Measurements from ENCODE around the gene CIROP. TPM values are rescaled to one million over a fixed set of nuclear protein-coding genes. Genes with fewer than 3 reads are reported as not detected.

CIROP gene
- not detected for total RNA-seq

GRCh38 chr14:23104591-23105347 is at the start of gene CIROP:
Gene CIROP (minus strand): TSS chr14:23104989. CDS start chr14:23104920, 69 bp downstream.
- no peak within 1 kb of the TSS for H3K27ac Mint-ChIP-seq
- no peaks in the 10 kb centered on the region for H3K9me3 Mint-ChIP-seq
- DNase-seq (no peak), ATAC-seq (replicated peaks in 1 of 2) (no peak)
- no peak within 1 kb of the TSS for H3K4me3 Mint-ChIP-seq
- H3K27me3 Mint-ChIP-seq (ENCODE audit: low read depth): no peaks in the 10 kb centered on the region
- H3K36me3 Mint-ChIP-seq (ENCODE audit: insufficient read depth in 2 of 2): no peaks in the 10 kb centered on the region
- H3K4me1 Mint-ChIP-seq (ENCODE audit: low read depth): no peaks in the 10 kb centered on the region

GRCh38 chr14:23153851-23154796 is 49.3 kb upstream of the CIROP start:
- H3K9me3 Mint-ChIP-seq: no peaks in the 10 kb centered on the region
- H3K4me1 Mint-ChIP-seq (ENCODE audit: low read depth): peaks cover 19% of the 10 kb centered on the region
- H3K27ac Mint-ChIP-seq: no peak overlapping the region
- H3K27me3 Mint-ChIP-seq (ENCODE audit: low read depth): peaks cover 10% of the 10 kb centered on the region
- no peak for DNase-seq
- no peaks in the 10 kb centered on the region for H3K36me3 Mint-ChIP-seq (ENCODE audit: insufficient read depth in 2 of 2)
- peak overlapping the region in 1 of 2 donors; percentile 25 for H3K4me3 Mint-ChIP-seq
- peak in 1 of 2 donors; percentile 21 for ATAC-seq (replicated peaks in 1 of 2)

- Mint-ChIP-seq H3K9me3 (no peaks in the 10 kb centered on the region), H3K27ac (no peak overlapping the region), H3K4me1 (ENCODE audit: low read depth) (peaks cover 28% of the 10 kb centered on the region), H3K4me3 (no peak overlapping the region), H3K36me3 (ENCODE audit: insufficient read depth in 2 of 2) (no peaks in the 10 kb centered on the region), H3K27me3 (ENCODE audit: low read depth) (peaks cover 16% of the 10 kb centered on the region)
- ATAC-seq (replicated peaks in 1 of 2) (no peak), DNase-seq (no peak)
Measured at GRCh38 chr14:23151342-23151741, 46.6 kb upstream of the CIROP start.

GRCh38 chr14:23149745-23150144 is 45.0 kb upstream of the CIROP start:
- DNase-seq (no peak), ATAC-seq (replicated peaks in 1 of 2) (no peak)
- Mint-ChIP-seq H3K4me1 (ENCODE audit: low read depth) (peaks cover 29% of the 10 kb centered on the region), H3K4me3 (no peak overlapping the region), H3K27ac (no peak overlapping the region), H3K36me3 (ENCODE audit: insufficient read depth in 2 of 2) (no peaks in the 10 kb centered on the region), H3K27me3 (ENCODE audit: low read depth) (peaks cover 16% of the 10 kb centered on the region), H3K9me3 (no peaks in the 10 kb centered on the region)

- DNase-seq (no peak), ATAC-seq (replicated peaks in 1 of 2) (no peak)
- Mint-ChIP-seq H3K36me3 (ENCODE audit: insufficient read depth in 2 of 2) (no peaks in the 10 kb centered on the region), H3K27me3 (ENCODE audit: low read depth) (peaks cover 16% of the 10 kb centered on the region), H3K4me3 (no peak overlapping the region), H3K4me1 (ENCODE audit: low read depth) (peaks cover 22% of the 10 kb centered on the region), H3K27ac (no peak overlapping the region), H3K9me3 (no peaks in the 10 kb centered on the region)
Measured at GRCh38 chr14:23148591-23149249, 43.9 kb upstream of the CIROP start.

GRCh38 chr14:23147676-23148075 is 42.9 kb upstream of the CIROP start:
- H3K4me1 Mint-ChIP-seq (ENCODE audit: low read depth): peaks cover 16% of the 10 kb centered on the region
- H3K36me3 Mint-ChIP-seq (ENCODE audit: insufficient read depth in 2 of 2): no peaks in the 10 kb centered on the region
- peaks cover 16% of the 10 kb centered on the region for H3K27me3 Mint-ChIP-seq (ENCODE audit: low read depth)
- DNase-seq: no peak
- no peak overlapping the region for H3K4me3 Mint-ChIP-seq
- no peaks in the 10 kb centered on the region for H3K9me3 Mint-ChIP-seq
- no peak for ATAC-seq (replicated peaks in 1 of 2)
- no peak overlapping the region for H3K27ac Mint-ChIP-seq

GRCh38 chr14:23146980-23147379 is 42.2 kb upstream of the CIROP start:
- Mint-ChIP-seq H3K27me3 (ENCODE audit: low read depth) (peaks cover 16% of the 10 kb centered on the region), H3K9me3 (no peaks in the 10 kb centered on the region), H3K27ac (no peak overlapping the region), H3K4me3 (no peak overlapping the region), H3K4me1 (ENCODE audit: low read depth) (peaks cover 16% of the 10 kb centered on the region), H3K36me3 (ENCODE audit: insufficient read depth in 2 of 2) (no peaks in the 10 kb centered on the region)
- DNase-seq (no peak), ATAC-seq (replicated peaks in 1 of 2) (no peak)

GRCh38 chr14:23146351-23146910 is 41.6 kb upstream of the CIROP start:
- Mint-ChIP-seq H3K4me3 (no peak overlapping the region), H3K27ac (no peak overlapping the region), H3K9me3 (no peaks in the 10 kb centered on the region), H3K27me3 (ENCODE audit: low read depth) (peaks cover 16% of the 10 kb centered on the region), H3K36me3 (ENCODE audit: insufficient read depth in 2 of 2) (no peaks in the 10 kb centered on the region), H3K4me1 (ENCODE audit: low read depth) (peaks cover 16% of the 10 kb centered on the region)
- DNase-seq: no peak
- ATAC-seq (replicated peaks in 1 of 2): peak; percentile 22 to 53

- Mint-ChIP-seq H3K9me3 (no peaks in the 10 kb centered on the region), H3K27ac (no peak overlapping the region), H3K4me1 (ENCODE audit: low read depth) (peaks cover 16% of the 10 kb centered on the region), H3K27me3 (ENCODE audit: low read depth) (peaks cover 16% of the 10 kb centered on the region), H3K4me3 (no peak overlapping the region), H3K36me3 (ENCODE audit: insufficient read depth in 2 of 2) (no peaks in the 10 kb centered on the region)
- DNase-seq (no peak), ATAC-seq (replicated peaks in 1 of 2) (no peak)
Measured at GRCh38 chr14:23145794-23146350, 41.1 kb upstream of the CIROP start.

GRCh38 chr14:23143911-23144310 is 39.1 kb upstream of the CIROP start:
- Mint-ChIP-seq H3K27ac (no peak overlapping the region), H3K4me3 (no peak overlapping the region), H3K4me1 (ENCODE audit: low read depth) (peaks cover 16% of the 10 kb centered on the region), H3K27me3 (ENCODE audit: low read depth) (peaks cover 9% of the 10 kb centered on the region), H3K9me3 (no peaks in the 10 kb centered on the region), H3K36me3 (ENCODE audit: insufficient read depth in 2 of 2) (no peaks in the 10 kb centered on the region)
- no peak for DNase-seq
- ATAC-seq (replicated peaks in 1 of 2): no peak

GRCh38 chr14:23142826-23143225 is 38.0 kb upstream of the CIROP start:
- H3K27me3 Mint-ChIP-seq (ENCODE audit: low read depth): peaks cover 9% of the 10 kb centered on the region
- H3K9me3 Mint-ChIP-seq: no peaks in the 10 kb centered on the region
- H3K36me3 Mint-ChIP-seq (ENCODE audit: insufficient read depth in 2 of 2): no peaks in the 10 kb centered on the region
- ATAC-seq (replicated peaks in 1 of 2) (no peak), DNase-seq (no peak)
- no peak overlapping the region for H3K4me3 Mint-ChIP-seq
- H3K4me1 Mint-ChIP-seq (ENCODE audit: low read depth): peaks cover 16% of the 10 kb centered on the region
- H3K27ac Mint-ChIP-seq: no peak overlapping the region

- H3K9me3 Mint-ChIP-seq: no peaks in the 10 kb centered on the region
- H3K4me1 Mint-ChIP-seq (ENCODE audit: low read depth): peaks cover 12% of the 10 kb centered on the region
- H3K36me3 Mint-ChIP-seq (ENCODE audit: insufficient read depth in 2 of 2): no peaks in the 10 kb centered on the region
- DNase-seq: no peak
- H3K27me3 Mint-ChIP-seq (ENCODE audit: low read depth): peaks cover 2% of the 10 kb centered on the region
- no peak overlapping the region for H3K4me3 Mint-ChIP-seq
- H3K27ac Mint-ChIP-seq: no peak overlapping the region
- ATAC-seq (replicated peaks in 1 of 2): no peak
Measured at GRCh38 chr14:23141706-23142444, 37.1 kb upstream of the CIROP start.

Measured in activated T-cell treated with anti-CD3 and anti-CD28 coated beads, Interleukin-2, amount 50 U/mL, for 72 hours (primary cell).